Spleen (tissue), 3 donors: ENCODE results near the gene FSHR.

Source experiments
- POLR2A ChIP-seq, 3 donors: fragments of 450-650 bp; IDR thresholded peaks; one replicate each; pipeline ENCODE4 v1.5.1; 2017; ENCODE audit warnings: antibody characterized with exemption in 3 of 3, mild to moderate bottlenecking in 1 of 3
- POLR2AphosphoS5 ChIP-seq, 3 donors: sonication (generic); formaldehyde crosslinking; IDR thresholded peaks; one replicate each; pipeline ENCODE4 v1.5.1; 2017; ENCODE audit warnings: antibody characterized with exemption in 3 of 3

DNA sequence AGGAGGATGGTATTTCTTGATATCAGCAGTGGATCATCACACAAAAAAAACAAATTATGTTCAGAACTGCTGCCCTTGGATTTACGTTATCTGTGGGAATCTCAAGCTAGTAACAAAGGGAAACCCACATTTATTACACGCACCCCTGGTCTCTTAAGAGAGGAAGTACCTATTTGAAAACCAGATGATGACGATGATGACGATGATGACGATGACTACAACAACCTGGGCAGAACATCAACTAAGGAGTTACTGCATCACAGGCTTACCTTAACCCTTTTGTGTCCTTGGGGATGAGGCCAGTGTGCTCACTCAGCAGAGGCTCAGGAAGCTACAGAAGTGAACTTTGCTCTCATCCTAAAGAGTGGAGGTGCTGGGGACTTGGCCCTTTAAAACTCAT, 169.4 kb downstream of the FSHR start:
- TF ChIP-seq POLR2AphosphoS5 (IDR thresholded peaks at IDR 0.05) (no peak), POLR2A (IDR thresholded peaks at IDR 0.05) (no peak)
